Ishikawa (cell line): ENCODE data around the gene ALG14.

Experiments
- CEBPB ChIP-seq: IDR thresholded peaks from 2 replicates; pipeline ENCODE4 v1.6.1; 2012
- CREB1 ChIP-seq: IDR thresholded peaks from 2 replicates; pipeline ENCODE4 v1.6.1; 2012; ENCODE audit warnings: low read depth
- EGR1 ChIP-seq: IDR thresholded peaks from 2 replicates; pipeline ENCODE4 v1.6.1; 2012
- EP300 ChIP-seq: IDR thresholded peaks from 2 replicates; pipeline ENCODE4 v1.6.1; 2012; ENCODE audit warnings: borderline replicate concordance
- NFIC ChIP-seq: IDR thresholded peaks from 2 replicates; pipeline ENCODE4 v1.6.1; 2012
- TCF12 ChIP-seq: IDR thresholded peaks from 2 replicates; pipeline ENCODE4 v1.6.1; 2012; ENCODE audit warnings: low read depth
- TEAD4 ChIP-seq: IDR thresholded peaks from 2 replicates; pipeline ENCODE4 v1.6.1; 2012
- YY1 ChIP-seq: IDR thresholded peaks from 2 replicates; pipeline ENCODE4 v1.6.1; 2012; ENCODE audit warnings: low read depth
- ZBTB7A ChIP-seq: IDR thresholded peaks from 2 replicates; pipeline ENCODE4 v1.6.1; 2012; ENCODE audit warnings: low read depth
- TF ChIP-seq, protein P1 (sequence below): IDR thresholded peaks from 2 replicates; pipeline ENCODE4 v1.6.1; 2012; ENCODE audit warnings: low read depth, mild to moderate bottlenecking
- TF ChIP-seq, protein P2 (sequence below): IDR thresholded peaks from 2 replicates; pipeline ENCODE4 v1.6.1; 2012
- TF ChIP-seq, protein P3 (sequence below): IDR thresholded peaks from 2 replicates; pipeline ENCODE4 v1.6.1; 2012

DNA sequence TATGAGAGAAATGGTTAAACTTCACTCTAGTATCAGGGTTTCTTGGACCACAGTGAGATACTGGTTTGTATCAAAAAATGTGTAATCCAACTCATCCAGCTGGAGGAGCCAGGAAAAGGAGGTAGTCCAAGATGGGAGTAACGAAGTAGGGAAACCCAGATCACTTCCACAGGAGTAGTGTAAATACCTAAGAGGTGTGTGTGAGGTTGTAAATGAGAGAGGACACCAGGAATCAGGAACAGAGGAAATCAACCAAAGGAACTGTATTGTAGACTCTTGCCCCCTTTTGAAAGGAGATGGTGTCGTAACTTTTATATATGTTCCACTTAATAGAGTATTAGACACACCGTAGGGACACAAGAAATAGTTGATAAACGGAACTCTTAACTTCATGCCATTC is 24.7 kb upstream of the ALG14 start:
- TF ChIP-seq ZBTB7A (no peak), EP300 (no peak), CREB1 (no peak), TEAD4 (no peak), YY1 (no peak), TCF12 (no peak), NFIC (no peak), CEBPB (no peak), EGR1 (no peak)
- TF ChIP-seq, protein P1, sequence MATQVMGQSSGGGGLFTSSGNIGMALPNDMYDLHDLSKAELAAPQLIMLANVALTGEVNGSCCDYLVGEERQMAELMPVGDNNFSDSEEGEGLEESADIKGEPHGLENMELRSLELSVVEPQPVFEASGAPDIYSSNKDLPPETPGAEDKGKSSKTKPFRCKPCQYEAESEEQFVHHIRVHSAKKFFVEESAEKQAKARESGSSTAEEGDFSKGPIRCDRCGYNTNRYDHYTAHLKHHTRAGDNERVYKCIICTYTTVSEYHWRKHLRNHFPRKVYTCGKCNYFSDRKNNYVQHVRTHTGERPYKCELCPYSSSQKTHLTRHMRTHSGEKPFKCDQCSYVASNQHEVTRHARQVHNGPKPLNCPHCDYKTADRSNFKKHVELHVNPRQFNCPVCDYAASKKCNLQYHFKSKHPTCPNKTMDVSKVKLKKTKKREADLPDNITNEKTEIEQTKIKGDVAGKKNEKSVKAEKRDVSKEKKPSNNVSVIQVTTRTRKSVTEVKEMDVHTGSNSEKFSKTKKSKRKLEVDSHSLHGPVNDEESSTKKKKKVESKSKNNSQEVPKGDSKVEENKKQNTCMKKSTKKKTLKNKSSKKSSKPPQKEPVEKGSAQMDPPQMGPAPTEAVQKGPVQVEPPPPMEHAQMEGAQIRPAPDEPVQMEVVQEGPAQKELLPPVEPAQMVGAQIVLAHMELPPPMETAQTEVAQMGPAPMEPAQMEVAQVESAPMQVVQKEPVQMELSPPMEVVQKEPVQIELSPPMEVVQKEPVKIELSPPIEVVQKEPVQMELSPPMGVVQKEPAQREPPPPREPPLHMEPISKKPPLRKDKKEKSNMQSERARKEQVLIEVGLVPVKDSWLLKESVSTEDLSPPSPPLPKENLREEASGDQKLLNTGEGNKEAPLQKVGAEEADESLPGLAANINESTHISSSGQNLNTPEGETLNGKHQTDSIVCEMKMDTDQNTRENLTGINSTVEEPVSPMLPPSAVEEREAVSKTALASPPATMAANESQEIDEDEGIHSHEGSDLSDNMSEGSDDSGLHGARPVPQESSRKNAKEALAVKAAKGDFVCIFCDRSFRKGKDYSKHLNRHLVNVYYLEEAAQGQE: no peak
- TF ChIP-seq, protein P2, sequence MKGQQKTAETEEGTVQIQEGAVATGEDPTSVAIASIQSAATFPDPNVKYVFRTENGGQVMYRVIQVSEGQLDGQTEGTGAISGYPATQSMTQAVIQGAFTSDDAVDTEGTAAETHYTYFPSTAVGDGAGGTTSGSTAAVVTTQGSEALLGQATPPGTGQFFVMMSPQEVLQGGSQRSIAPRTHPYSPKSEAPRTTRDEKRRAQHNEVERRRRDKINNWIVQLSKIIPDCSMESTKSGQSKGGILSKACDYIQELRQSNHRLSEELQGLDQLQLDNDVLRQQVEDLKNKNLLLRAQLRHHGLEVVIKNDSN: no peak
- TF ChIP-seq, protein P3, sequence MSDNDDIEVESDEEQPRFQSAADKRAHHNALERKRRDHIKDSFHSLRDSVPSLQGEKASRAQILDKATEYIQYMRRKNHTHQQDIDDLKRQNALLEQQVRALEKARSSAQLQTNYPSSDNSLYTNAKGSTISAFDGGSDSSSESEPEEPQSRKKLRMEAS: no peak
